Trophoblast cell (in vitro differentiated cells and primary cell): ENCODE measurements around the gene POC1A.
A peak's percentile ranks its signal among the peaks of the same experiment; 100 is the strongest.

Source experiments
- DNase-seq, 2 donors: peaks; one replicate each; pipeline ENCODE4 v3.0.0-alpha.2; 2016
- H2AFZ ChIP-seq: 2 replicates; pipeline ENCODE4 v1.6.1; 2013; ENCODE audit warnings: low read length, moderate library complexity, mild to moderate bottlenecking; ENCODE audit not compliant: insufficient read depth, poor library complexity
- H2AK5ac ChIP-seq: 2 replicates; pipeline ENCODE4 v1.6.1; 2013; ENCODE audit warnings: mild to moderate bottlenecking, low read length
- H2BK120ac ChIP-seq: 2 replicates; pipeline ENCODE4 v1.6.1; 2013; ENCODE audit warnings: low read length, mild to moderate bottlenecking, moderate library complexity; ENCODE audit not compliant: insufficient read depth, poor library complexity
- H2BK12ac ChIP-seq: 2 replicates; pipeline ENCODE4 v1.6.1; 2013; ENCODE audit warnings: mild to moderate bottlenecking, low read length, moderate library complexity
- H2BK5ac ChIP-seq: 2 replicates; pipeline ENCODE4 v1.6.1; 2013; ENCODE audit warnings: low read length, low read depth, moderate library complexity, mild to moderate bottlenecking; ENCODE audit not compliant: poor library complexity
- H3K14ac ChIP-seq: 2 replicates; pipeline ENCODE4 v1.6.1; 2013; ENCODE audit warnings: mild to moderate bottlenecking, low read length
- H3K18ac ChIP-seq: 2 replicates; pipeline ENCODE4 v1.6.1; 2013; ENCODE audit warnings: mild to moderate bottlenecking, low read length
- H3K23ac ChIP-seq: 2 replicates; pipeline ENCODE4 v1.6.1; 2013; ENCODE audit warnings: low read length
- H3K27ac ChIP-seq: 2 replicates; pipeline ENCODE4 v1.5.1; 2013; ENCODE audit warnings: low read depth, mild to moderate bottlenecking, inconsistent platforms, low read length, moderate library complexity
- H3K27me3 ChIP-seq: 2 replicates; pipeline ENCODE4 v1.6.1; 2013; ENCODE audit warnings: inconsistent platforms, mild to moderate bottlenecking, low read length, moderate library complexity; ENCODE audit not compliant: insufficient read depth
- H3K36me3 ChIP-seq, 2 experiments: 1 replicate in 1 of 2; 2 replicates in 1 of 2; pipeline ENCODE4 v1.6.1; 2013; ENCODE audit warnings: low read length in 2 of 2, mild to moderate bottlenecking in 2 of 2, moderate library complexity in 1 of 2; ENCODE audit not compliant: insufficient read depth in 2 of 2, control insufficient read depth in 1 of 2
- H3K4ac ChIP-seq: 2 replicates; pipeline ENCODE4 v1.6.1; 2013; ENCODE audit warnings: low read depth, mild to moderate bottlenecking, low read length, moderate library complexity
- H3K4me1 ChIP-seq, 2 experiments: 1 replicate in 1 of 2; 2 replicates in 1 of 2; pipeline ENCODE4 v1.6.1; 2013; ENCODE audit warnings: low read length in 2 of 2, mild to moderate bottlenecking in 2 of 2, moderate library complexity in 1 of 2; ENCODE audit not compliant: insufficient read depth in 2 of 2, control insufficient read depth in 1 of 2
- H3K4me2 ChIP-seq: 2 replicates; pipeline ENCODE4 v1.6.1; 2013; ENCODE audit warnings: inconsistent platforms, mild to moderate bottlenecking, low read length, moderate library complexity
- H3K4me3 ChIP-seq: 2 replicates; pipeline ENCODE4 v1.5.1; 2013; ENCODE audit warnings: mild to moderate bottlenecking, low read depth, low read length, inconsistent platforms
- H3K79me1 ChIP-seq: one replicate; pipeline ENCODE4 v1.6.1; 2013; ENCODE audit warnings: low read length
- H3K79me2 ChIP-seq: 2 replicates; pipeline ENCODE4 v1.6.1; 2013; ENCODE audit warnings: low read length, mild to moderate bottlenecking; ENCODE audit not compliant: control insufficient read depth, insufficient read depth, poor library complexity
- H3K9ac ChIP-seq: 2 replicates; pipeline ENCODE4 v1.6.1; 2013; ENCODE audit warnings: mild to moderate bottlenecking, low read length
- H3K9me3 ChIP-seq: 2 replicates; pipeline ENCODE4 v1.6.1; 2013; ENCODE audit warnings: low read depth, mild to moderate bottlenecking, control low read depth, inconsistent platforms, low read length; ENCODE audit not compliant: insufficient read depth
- H4K12ac ChIP-seq: 2 replicates; pipeline ENCODE4 v1.6.1; 2013; ENCODE audit warnings: low read depth, mild to moderate bottlenecking, low read length, moderate library complexity
- H4K8ac ChIP-seq: 2 replicates; pipeline ENCODE4 v1.6.1; 2013; ENCODE audit warnings: low read depth, mild to moderate bottlenecking, low read length, moderate library complexity
- H4K91ac ChIP-seq: one replicate; pipeline ENCODE4 v1.6.1; 2013; ENCODE audit warnings: low read depth, mild to moderate bottlenecking, low read length, moderate library complexity
- WGBS: extraction: QIAGEN DNeasy Blood & Tissue Kit; methylation state at CpG from one replicate; pipeline ENCODE4 v1.1.7; 2013; ENCODE audit warnings: missing lambda C conversion rate; ENCODE audit not compliant: insufficient read length, insufficient coverage; ENCODE audit errors: extremely low coverage; 5-methylcytosine and 5-hydroxymethylcytosine counted together

Gene POC1A

GRCh38 chr3:52195823-52196331 is 41.7 kb upstream of the POC1A start:
- peak in 1 of 2 donors; percentile 45 for DNase-seq
- no peak overlapping the region for H3K23ac ChIP-seq
- H3K9ac ChIP-seq = no peak overlapping the region
- H3K4ac ChIP-seq = no peak overlapping the region
- no peak overlapping the region for H3K4me3 ChIP-seq
- H2BK5ac ChIP-seq = no peak overlapping the region
- H3K79me2 ChIP-seq = peaks cover 7% of the 10 kb centered on the region
- H4K91ac ChIP-seq = no peak overlapping the region
- peaks cover 11% of the 10 kb centered on the region for H3K79me1 ChIP-seq
- H2AFZ ChIP-seq = no peak overlapping the region
- H2BK12ac ChIP-seq = no peak overlapping the region
- no peaks in the 10 kb centered on the region for H3K9me3 ChIP-seq
- no peak overlapping the region for H3K27ac ChIP-seq
- no peak overlapping the region for H2AK5ac ChIP-seq
- H4K12ac ChIP-seq = no peak overlapping the region
- no peak overlapping the region for H3K14ac ChIP-seq
- no peak overlapping the region for H3K18ac ChIP-seq
- H3K4me1 ChIP-seq = peaks cover 11 to 14% of the 10 kb centered on the region in 2 experiments
- no CpG with 5 or more reads among the region's 10 CpGs for WGBS
- no peak overlapping the region for H2BK120ac ChIP-seq
- H3K4me2 ChIP-seq = no peak overlapping the region
- no peaks in the 10 kb centered on the region for H3K27me3 ChIP-seq
- peaks cover 4 to 6% of the 10 kb centered on the region in 2 experiments for H3K36me3 ChIP-seq
- no peak overlapping the region for H4K8ac ChIP-seq

- Histone ChIP-seq H3K36me3 (peaks cover 4% of the 10 kb centered on the region in 2 experiments), H3K27ac (no peak overlapping the region), H3K9ac (no peak overlapping the region), H3K4ac (no peak overlapping the region), H4K91ac (no peak overlapping the region), H3K23ac (no peak overlapping the region), H3K14ac (no peak overlapping the region), H3K18ac (no peak overlapping the region), H2AFZ (no peak overlapping the region), H2BK5ac (no peak overlapping the region), H3K27me3 (no peaks in the 10 kb centered on the region), H2BK12ac (no peak overlapping the region), H3K9me3 (no peaks in the 10 kb centered on the region), H2BK120ac (no peak overlapping the region), H3K4me2 (no peak overlapping the region), H4K12ac (no peak overlapping the region), H3K4me1 (peaks cover 11 to 16% of the 10 kb centered on the region in 2 experiments), H4K8ac (no peak overlapping the region), H3K79me1 (peaks cover 11% of the 10 kb centered on the region), H3K4me3 (no peak overlapping the region), H2AK5ac (no peak overlapping the region), H3K79me2 (peaks cover 7% of the 10 kb centered on the region)
- DNase-seq = no peak
- 95% methylated on average over 2 of the region's 3 CpGs for WGBS
These were observed 41.0 kb upstream of the POC1A start for GRCh38 chr3:52195291-52195597.

GRCh38 chr3:52194485-52195290 is 40.5 kb upstream of the POC1A start:
- Histone ChIP-seq H3K27me3 (no peaks in the 10 kb centered on the region), H4K91ac (no peak overlapping the region), H3K4me2 (no peak overlapping the region), H3K14ac (no peak overlapping the region), H2AFZ (no peak overlapping the region), H2AK5ac (no peak overlapping the region), H3K4me3 (no peak overlapping the region), H3K18ac (no peak overlapping the region), H2BK5ac (no peak overlapping the region), H3K9me3 (no peaks in the 10 kb centered on the region), H3K4me1 (peaks cover 11 to 16% of the 10 kb centered on the region in 2 experiments), H4K8ac (no peak overlapping the region), H3K9ac (no peak overlapping the region), H3K23ac (no peak overlapping the region), H3K4ac (no peak overlapping the region), H3K27ac (no peak overlapping the region), H3K36me3 (peaks cover 4% of the 10 kb centered on the region in 2 experiments), H2BK12ac (no peak overlapping the region), H2BK120ac (no peak overlapping the region), H3K79me1 (peaks cover 11% of the 10 kb centered on the region), H4K12ac (no peak overlapping the region), H3K79me2 (peaks cover 7% of the 10 kb centered on the region)
- WGBS = no CpG with 5 or more reads among the region's 14 CpGs
- no peak for DNase-seq

DNA sequence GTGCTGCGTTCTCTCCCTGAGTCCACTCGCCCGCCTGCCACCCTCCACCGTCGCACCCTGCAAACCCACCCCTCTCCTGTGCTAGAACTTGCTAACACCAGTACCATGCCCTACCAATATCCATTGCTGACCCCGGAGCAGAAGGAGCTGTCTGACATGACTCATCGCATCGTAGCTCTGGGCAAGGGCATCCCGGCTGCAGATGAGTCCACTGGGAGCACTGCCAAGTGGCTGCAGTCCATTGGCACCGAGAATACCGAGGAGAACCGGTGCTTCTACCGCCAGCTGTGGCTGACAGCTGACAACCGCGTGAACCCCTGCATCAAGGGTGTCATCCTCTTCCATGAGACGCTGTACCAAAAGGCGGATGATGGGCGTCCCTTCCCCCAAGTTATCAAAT is 38.8 kb upstream of the POC1A start:
- no peak overlapping the region for H3K4ac ChIP-seq
- no peak overlapping the region for H2BK120ac ChIP-seq
- H3K36me3 ChIP-seq = no peaks in the 10 kb centered on the region
- H3K27ac ChIP-seq = no peak overlapping the region
- no peak overlapping the region for H4K8ac ChIP-seq
- peaks cover 5% of the 10 kb centered on the region for H3K79me1 ChIP-seq
- DNase-seq = no peak
- peaks cover 9 to 10% of the 10 kb centered on the region in 2 experiments for H3K4me1 ChIP-seq
- WGBS = no CpG with 5 or more reads among the region's 18 CpGs
- no peak overlapping the region for H4K12ac ChIP-seq
- no peak overlapping the region for H2BK5ac ChIP-seq
- H3K9ac ChIP-seq = no peak overlapping the region
- H3K27me3 ChIP-seq = no peaks in the 10 kb centered on the region
- H2AK5ac ChIP-seq = no peak overlapping the region
- no peak overlapping the region for H2AFZ ChIP-seq
- no peak overlapping the region for H3K4me2 ChIP-seq
- H3K14ac ChIP-seq = no peak overlapping the region
- H4K91ac ChIP-seq = no peak overlapping the region
- H3K4me3 ChIP-seq = no peak overlapping the region
- no peak overlapping the region for H2BK12ac ChIP-seq
- no peak overlapping the region for H3K18ac ChIP-seq
- no peaks in the 10 kb centered on the region for H3K9me3 ChIP-seq
- H3K79me2 ChIP-seq = peaks cover 1% of the 10 kb centered on the region
- no peak overlapping the region for H3K23ac ChIP-seq
